ENCODE measurements around the gene ARHGAP22.
A peak's percentile ranks its signal among the peaks of the same experiment; 100 is the strongest.

The ARHGAP22 gene

DNA sequence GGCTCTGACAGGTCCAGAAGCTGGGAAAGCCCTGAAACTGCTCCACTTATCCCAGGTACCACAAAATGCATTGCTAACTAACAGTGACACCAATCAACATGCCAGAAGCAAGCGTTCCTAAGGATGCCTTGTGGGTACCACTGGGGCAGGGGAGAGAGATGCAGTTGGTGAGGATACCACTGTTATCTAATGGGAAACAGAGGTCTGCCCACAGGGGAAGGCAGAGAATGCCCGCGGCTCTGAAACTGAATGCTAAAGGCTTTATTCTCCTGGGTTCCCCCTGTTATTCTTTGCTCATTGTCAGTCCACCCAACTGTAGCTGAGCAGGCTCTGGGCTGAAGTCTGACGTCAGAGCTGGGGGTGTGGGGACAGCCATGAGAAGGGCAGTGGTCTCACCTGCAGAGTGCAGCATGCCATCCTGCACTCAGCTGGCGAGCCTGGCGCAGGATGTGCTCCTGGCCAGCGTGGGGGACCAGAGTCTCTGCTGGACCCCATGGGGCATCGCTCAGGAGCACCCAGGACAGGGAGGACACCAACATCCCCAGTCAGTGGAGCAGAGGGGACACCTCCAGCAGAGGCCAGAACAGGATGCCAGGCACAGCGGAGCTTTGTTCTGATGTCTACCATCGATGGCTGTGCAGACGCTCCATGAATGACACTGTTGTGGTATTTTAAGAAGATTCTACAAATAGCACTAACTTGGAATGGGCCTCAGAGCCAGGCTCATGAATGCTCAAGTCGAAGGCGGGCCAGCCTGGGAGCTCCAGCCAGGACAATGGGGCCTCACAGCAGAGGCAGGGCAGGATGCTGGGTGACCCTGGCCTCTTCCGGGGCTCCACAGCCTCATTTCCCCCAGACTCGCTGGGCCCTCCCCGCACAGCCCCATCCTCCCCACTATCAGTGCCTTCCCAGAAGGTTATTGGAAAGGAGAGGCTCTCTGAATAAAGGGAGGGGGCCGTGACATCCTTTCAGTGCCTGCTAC is 95.8 kb downstream of the ARHGAP22 start:
- peak; percentile 64 for DNase-seq

DNA sequence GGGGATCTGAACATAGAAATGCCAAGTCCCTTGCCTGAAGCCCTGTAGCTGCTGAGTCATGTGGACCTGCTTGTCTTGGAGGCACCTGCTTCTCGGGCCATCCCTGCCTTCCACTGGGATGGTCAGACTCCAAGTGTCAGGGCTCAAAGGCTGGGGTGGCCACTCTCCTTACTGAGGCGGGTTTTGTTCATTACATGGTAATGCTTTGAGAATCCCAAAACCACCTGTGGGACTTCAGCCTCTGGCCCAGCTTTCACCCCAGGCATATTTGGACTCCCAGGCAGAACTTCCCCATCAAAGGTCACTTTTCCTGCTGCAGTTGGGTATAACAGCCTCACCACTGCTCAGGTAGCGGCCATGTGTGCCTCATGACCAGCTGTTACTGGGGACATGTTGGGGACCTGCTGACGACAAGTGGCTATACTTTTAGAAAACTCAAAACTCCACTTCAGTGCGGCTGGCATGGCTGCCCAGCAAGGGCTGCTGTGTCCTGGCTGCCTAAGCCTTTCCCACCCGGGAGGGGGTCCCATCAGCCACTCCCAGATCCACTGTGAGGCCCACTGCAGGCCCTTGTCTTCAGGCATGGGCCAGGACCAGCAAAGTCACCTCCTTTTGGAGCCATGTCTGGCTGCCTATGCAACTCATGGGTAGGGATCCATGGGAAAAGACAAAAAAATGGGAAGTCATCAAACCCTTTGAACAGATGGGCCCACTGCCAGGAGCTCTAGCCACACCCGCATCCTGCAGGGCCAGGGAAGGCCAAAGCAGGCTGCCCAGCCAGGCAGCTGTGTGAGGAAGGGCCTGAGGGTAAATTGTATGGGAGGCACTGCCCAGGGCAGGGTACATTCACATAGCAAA is 96.7 kb downstream of the ARHGAP22 start:
- peak; percentile 51 for DNase-seq

DNA sequence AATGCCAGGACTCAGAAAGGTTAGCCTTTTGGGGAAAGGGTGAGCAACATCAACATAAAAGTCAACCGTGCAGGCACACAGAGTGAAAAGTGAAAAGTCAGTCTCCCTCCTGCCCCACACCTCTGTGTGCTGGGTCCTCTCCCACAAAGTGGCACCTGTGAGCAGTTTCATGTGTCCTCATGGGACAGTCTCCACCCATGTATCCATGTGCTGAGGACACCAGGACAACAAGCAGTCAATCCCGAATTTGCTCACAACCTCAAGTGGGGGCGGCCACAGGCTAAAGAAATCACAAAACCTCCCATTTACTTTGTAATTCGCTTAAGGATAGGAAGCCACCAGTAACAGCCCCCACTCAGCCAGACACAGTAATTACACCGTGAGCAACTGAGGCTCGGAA is 97.4 kb downstream of the ARHGAP22 start:
- DNase-seq = no peak

DNA sequence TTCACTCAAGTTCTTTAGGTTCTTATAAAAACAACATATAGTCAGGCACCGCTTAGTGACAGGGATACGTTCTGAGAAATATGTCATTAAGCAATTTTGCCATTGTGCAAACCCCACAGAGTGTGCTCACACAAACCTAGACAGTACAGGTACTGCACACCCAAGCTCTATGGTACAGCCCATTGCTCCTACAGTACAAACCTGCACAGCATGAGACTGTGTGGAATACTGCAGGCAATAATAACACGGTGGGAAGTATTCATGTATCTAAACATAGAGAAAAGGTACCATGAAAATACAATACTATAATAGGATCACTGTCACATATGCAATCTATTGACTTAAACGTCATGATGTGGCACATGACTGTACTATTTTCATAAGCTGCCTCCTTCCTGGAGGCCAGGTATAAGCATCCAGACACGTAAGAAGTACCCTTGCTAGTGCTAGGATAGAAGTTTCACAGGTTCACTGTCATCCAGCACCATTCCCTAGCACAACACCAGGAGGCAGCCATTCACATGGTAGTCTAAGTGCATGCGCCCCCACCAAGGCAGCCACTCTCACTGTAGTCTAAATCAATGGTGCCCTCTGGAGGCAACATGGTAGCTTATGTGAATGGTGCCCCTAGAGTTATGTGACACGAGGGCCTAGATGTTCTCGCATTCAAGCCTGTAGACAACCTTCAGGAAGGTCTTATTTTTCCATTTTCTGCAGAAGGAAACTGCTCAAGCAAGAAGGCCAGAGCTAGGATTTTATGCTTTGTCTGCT is 98.5 kb downstream of the ARHGAP22 start:
- DNase-seq = peak; percentile 94

DNA sequence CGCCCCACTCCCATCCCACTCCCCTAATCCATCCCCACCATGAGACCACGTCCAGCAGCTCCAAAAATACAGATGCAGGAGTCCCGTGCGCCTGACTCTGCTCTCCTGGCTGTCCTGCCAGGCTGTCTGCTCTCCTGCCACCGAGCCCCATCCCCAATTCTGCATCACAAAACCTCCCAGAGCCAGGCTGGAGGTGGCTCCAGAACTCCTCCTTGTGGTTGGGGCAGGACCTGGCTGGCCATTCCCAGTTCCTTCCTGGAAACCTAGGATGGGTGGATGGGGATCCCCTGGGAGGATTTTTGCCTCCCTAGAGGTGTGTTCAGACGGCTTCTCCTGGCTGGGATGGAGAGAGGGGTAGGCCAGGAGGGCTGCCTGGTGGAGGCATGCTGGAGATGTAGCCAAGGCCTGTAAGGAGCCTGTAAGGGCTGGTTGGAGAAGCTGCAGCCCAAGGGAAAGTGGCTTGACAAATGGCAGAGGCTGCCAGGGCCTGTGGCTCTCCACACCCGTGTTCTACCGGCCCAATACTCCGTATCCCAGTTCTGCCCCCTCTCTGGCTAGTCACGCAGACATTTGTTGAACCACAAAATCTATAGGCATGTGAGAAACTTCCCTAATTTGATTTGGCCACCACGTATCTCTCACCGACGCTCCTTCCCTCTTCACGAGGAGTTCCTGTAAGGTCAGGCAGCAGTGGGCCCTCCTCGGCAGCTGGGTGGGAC is 99.3 kb downstream of the ARHGAP22 start:
- DNase-seq = peak; percentile 81

DNA sequence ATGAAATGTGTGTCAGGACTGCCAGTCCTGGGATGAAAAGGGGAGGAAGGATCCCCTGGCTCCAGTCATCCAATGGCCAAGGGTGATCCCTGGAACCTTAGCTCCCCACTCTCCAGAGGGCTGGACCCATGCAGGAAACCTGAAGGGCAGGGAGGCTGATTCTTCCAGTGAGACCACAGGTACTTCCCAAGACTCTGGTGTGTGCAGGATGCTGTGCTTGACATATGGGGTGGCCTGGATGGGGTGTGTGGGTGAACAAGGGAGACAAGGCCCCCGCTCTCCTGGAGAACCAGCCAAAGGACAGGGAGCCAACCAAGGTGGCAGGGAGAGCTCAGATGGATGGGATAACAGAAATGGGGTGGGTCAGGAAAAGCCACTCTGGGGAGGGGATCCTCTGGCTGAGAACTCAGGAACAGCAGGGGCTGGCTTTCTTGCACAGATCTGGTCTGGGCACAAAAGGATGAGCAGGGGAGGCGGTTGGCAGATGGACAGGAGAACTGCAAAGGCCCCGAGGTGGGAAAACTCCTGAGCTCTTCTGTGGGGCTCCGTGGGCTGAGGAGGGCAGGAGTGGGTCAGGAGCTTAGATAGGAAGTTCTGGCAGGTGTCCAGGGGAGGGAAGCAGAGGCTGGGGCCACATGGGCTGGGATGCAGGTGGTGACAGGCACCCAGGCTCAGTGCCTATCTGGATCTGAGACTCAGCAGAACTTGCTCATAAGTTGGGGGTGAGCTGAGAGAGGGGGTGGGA is 100.6 kb downstream of the ARHGAP22 start:
- no peak for DNase-seq

DNA sequence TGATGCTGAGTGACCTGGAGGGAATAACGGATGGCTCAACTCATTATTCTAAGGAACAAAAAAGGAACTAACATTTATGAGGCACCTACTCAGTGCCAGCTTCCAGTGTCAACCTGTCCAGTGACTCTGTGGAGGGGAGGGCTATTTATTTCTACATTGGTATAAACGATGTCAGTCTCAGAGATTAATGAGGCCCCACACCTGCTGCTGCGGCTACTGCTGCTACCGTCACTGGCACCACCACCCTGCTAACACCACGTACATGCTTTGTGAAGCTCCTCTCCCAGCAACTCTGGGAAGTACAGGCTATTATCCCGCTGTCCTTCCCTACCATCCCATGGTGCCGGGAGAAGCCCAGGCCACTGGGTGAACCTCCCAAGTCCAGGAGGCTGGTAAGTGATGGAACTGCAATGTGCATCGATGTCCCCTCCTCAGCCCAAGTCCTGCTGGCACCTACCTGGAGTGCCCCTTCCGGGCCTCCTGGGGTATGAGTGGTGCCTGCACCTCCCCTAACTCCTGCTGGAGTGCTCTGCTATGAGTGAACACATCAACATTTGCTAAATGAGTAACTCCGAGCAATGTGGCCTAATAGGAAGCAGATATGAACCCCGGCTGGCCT is 101.5 kb downstream of the ARHGAP22 start:
- no peak for DNase-seq

DNA sequence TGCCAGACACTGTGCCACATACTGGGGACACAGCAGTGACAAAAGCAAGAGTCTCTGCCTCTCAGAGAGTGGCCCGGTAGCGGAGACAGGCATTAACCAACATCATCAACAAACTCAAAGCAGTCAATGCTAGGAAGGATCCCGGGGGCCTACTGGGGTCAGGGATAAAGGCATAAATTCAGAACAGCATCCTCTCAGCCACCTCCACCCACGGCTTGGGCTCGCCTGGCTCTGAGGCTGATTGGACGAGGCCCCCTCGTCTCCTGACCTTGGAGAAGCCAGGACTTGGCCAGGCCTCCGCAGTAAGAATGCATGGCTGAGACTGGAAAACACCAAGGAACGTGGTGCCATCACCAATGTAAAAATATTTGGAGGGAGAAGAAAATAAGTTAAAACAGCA is 102.1 kb downstream of the ARHGAP22 start:
- DNase-seq = no peak

DNA sequence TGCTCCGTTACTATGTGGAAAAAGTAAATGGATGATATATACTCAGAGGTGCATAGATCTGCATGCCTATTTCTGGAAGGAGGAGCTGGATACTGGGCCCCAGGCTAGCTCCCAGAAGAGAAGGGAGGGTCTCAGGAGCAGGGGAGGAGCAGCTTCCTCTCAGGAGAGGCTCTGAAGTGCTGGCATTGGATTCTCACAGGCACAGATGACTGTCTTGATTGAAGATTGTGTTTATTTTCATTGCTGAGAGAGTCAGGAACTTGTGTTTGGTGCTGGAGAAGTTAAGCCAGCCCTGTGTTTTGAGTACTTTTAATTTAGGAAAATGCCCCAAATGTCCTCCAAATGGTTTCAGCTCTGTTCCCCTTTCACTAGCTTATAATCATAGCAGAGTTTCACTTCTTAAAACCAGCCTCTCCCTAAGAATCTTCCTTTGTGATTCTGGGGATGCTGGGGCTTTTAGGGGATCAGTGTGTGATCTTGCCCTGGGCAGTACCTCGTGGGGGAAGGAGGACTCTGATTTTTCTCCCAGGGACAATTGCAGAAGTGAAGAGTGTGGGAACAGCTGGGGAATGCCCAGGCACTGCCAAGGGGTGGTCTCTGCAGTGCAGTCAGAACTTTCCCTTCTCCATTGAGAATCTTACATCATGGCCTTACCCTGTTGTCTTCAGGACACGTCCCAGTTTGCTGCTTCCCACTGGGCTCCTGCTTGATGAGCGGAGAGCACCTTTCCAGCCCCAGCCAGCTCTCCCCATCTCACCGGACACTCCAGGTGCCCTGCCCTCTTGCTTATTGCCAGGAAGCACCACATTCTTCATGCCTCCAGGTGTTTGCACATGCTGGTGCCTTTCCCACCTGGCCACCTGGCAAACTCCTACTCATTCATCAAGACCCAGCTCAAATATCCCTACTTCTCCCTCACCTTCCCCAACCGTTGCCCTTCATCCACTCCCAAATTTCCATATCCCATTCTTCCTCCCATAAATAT is 102.8 kb downstream of the ARHGAP22 start:
- DNase-seq = no peak

DNA sequence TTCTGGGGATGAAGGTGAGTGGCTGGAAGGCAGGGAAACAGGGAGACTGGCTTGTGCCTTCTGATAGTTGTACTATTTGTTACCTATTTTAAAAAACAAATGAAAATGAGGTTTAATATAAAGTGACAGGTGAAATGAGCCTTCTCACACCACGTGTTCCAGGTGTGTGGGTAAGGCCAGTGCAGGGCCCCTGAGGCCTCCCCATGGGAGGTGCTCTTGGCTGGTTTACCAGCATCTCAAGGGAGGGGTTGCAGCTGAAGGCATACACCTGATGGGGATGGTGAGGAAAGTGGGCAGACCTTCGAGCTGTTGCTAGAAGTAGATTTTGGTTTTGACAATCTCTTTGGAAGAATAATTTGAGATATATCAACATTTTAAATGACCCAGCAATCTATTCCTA is 103.6 kb downstream of the ARHGAP22 start:
- no peak for DNase-seq

DNA sequence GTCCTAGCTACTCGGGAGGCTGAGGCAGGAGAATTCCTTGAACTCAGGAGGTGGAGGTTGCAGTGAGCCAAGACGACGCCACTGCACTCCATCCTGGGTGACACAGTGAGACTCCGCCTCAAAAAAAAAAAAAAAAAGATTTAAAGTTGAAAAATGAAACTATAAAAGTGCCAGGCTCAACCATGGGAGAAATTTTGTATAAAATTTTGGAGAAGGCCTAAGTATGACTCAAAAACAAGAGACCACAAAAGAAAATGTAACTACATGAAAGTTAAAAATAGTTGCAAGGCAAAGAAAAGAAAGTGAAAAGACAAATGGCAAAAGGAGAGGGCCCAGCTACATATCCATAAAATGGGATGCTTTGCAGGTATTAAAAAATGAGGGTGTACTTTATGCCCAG is 104.1 kb downstream of the ARHGAP22 start:
- no peak for DNase-seq

DNA sequence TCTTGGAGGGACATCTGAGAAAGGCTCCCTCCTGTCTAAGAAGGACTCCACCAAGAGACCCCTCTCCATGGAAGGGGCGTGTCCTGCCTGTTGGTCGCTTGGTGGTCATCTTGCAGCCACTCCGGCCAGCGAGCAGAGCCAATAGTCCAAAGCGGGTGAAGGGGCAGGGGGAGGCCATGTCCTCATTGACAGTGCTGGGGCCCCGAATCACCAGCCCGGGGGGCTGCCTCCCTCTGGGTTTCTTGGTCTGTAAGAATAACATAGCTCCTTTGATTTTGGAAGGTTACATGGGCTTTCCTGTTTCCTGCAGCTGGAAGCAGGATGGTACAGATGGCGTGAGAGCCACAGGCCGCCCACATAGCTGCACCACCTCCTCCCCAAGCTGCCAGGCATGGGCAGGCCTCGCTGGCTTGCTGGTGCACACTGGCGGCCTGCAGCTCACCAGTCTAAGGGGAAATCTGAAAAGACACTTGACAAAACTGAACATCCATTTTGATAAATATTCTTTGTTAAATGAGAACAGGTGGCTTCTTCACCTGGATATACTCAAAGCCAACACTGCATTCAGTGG is 105.8 kb downstream of the ARHGAP22 start:
- no peak for DNase-seq

DNA sequence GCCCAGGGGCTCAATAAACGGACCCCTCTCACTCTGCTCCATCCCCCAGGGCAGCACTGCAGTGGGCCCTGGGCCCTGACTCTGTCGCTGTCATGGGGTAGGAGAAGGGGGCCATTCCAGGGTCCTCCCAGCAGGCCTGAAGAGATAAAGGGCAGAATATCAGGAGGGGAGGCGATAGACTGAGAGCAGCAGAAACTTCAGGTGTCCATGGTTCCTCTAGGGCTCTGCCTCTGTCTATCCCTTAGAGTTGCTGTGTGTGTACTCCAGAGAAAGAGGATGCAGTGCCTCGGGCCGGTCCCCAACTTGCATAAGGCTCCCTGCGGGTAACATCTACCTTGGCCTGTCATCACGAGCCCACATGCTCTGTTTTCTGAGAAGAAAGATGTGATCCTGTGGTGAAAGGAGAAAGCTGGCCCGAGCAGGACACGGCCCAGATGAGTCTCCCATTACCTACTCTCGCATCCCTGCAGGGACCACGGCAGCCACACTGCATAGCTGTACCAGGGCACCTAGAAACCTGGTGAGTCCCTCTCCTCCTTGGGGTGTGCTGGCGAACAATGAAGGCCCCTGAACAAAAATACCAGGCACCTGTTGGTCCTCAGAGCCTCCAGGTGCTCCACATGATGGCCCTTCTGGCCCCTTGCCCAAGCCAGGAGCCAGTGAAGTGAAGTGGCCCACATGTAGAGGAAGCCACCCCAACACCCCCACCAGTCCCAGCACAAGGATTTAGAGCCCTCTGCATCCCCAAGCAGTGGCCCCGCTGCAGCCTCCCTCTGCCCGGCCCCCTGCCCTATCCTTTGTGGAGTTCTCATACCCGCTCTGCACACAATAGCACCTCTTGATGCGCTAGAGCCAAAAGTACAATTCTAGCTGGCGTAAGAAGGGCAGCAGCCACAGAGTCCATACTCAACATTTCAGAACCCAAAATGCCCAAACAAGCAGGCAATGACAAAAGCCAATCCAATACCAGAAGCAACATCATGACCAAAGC is 106.8 kb downstream of the ARHGAP22 start:
- DNase-seq = no peak

DNA sequence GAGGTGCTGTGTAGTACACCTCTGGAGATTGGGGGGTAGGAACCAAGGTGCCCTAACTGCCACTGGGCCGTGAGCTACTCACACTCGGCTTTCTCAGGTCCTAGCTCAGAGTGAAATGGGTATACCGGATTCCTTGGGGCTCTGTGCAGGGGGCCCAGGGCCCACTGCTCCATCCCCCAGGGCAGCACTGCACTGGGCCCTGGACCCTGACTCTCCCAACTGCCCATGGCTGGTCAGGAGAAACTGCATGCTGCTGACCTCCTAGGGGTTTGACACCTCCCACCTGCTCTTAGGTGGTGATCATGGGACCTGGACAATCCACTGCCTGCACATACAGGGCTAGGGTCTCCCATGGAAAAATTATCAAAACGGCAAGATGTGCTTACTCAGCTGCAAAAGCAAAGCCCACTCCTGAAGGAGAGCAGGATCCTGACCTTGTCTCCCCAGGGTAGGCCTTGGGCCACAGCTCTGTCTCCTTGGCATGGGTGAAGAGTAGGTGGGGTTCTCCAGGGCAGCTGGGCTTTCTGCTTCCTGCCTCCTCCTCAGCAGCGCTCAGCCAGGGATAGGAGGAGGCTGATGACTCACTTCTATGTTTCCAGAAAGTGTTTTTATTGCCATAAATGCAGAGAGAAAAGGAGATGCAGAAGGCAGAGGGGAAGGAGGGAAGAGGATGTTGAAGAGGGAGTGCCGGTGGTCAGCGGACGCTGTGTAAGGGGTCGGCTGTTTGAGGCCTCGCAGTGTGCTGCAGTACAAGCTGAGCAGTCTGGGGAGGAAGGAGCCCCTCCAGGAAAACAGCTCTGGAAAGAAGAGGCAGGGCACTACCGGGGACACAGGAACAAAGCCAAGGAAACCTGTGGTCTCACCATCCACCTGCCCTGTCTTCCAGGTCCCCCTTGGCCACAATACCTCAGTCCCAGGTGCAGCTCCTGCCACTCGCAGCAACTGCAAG is 107.8 kb downstream of the ARHGAP22 start:
- DNase-seq = peak; percentile 36

DNA sequence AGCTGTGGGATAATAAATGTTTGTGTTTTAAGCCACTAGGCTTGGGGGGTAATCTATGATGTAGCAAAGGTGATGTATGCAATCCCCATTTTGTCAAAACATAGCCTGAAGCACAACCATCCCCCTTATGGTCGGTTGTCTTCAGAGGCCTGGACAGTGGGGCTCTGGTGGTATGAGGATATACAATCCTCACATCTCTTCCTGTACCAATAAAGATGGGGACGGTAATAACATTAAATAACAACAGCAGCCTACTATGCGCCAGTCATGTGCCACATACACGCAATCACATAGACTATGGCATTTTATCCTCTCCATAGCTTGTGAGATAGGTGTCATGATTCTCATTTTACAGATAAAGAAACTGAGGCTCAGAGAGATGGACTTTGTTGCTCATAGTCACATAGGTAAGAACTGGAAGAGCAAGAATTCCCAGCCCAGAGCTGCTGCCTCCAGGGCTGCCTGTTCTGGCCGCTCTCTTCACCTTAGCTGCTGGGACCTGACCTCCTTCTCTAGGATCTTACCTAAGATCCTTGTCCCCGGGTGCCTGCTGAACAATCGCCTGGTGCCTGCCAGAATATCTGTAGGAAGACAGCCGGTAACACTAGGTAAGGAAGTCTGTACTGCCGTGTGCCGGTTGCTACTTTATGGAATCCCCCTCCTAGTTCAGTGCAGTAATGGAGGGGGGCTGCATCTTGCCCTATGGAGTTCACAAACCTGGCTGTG is 108.6 kb downstream of the ARHGAP22 start:
- no peak for DNase-seq
